ENCODE results near the gene CTRL.
"Not testable (repeated sequence)": the region's sequence is repeated elsewhere in the genome, so short reads cannot be mapped to it uniquely, and the experiment has no call there.

Gene CTRL

GRCh38 chr16:67923414-67924116 is 8.1 kb downstream of the CTRL start:
- DNase-seq: no peak

GRCh38 chr16:67922740-67923139 is 8.9 kb downstream of the CTRL start:
- no peak for DNase-seq

GRCh38 chr16:67922221-67922620 is 9.4 kb downstream of the CTRL start:
- no peak for DNase-seq

GRCh38 chr16:67919622-67920221 is 11.9 kb downstream of the CTRL start:
- DNase-seq: no peak

- no peak for DNase-seq
Measured at GRCh38 chr16:67917852-67918236, 13.8 kb downstream of the CTRL start.

- DNase-seq: no peak
Measured at GRCh38 chr16:67917140-67917851, 14.4 kb downstream of the CTRL start.

GRCh38 chr16:67915831-67916723 is 15.6 kb downstream of the CTRL start:
- no peak for DNase-seq

- DNase-seq: not testable (repeated sequence)
Measured at GRCh38 chr16:67915496-67915769, 16.2 kb downstream of the CTRL start.

GRCh38 chr16:67914758-67915495 is 16.7 kb downstream of the CTRL start:
- no peak for DNase-seq

GRCh38 chr16:67910158-67910557 is 21.5 kb downstream of the CTRL start:
- DNase-seq: no peak

- DNase-seq: no peak
Measured at GRCh38 chr16:67909056-67909742, 22.5 kb downstream of the CTRL start.

GRCh38 chr16:67907397-67908180 is 24.1 kb downstream of the CTRL start:
- no peak for DNase-seq

- DNase-seq: no peak
Measured at GRCh38 chr16:67902831-67903230, 28.8 kb downstream of the CTRL start.

GRCh38 chr16:67901734-67902133 is 29.9 kb downstream of the CTRL start:
- DNase-seq: no peak

GRCh38 chr16:67897231-67897630 is 34.4 kb downstream of the CTRL start:
- no peak for DNase-seq

- no peak for DNase-seq
Measured at GRCh38 chr16:67893743-67894399, 37.8 kb downstream of the CTRL start.

- peak; percentile 81 to 94 (median 86) for DNase-seq
Measured at GRCh38 chr16:67892899-67893742, 38.5 kb downstream of the CTRL start, which contains the start of gene PSKH1. Gene PSKH1 (plus strand): TSS chr16:67893254. CDS start chr16:67908750, 15,496 bp downstream.

- no peak for DNase-seq
Measured at GRCh38 chr16:67892375-67892774, 39.3 kb downstream of the CTRL start.

GRCh38 chr16:67888331-67888730 is 43.3 kb downstream of the CTRL start:
- DNase-seq: no peak

GRCh38 chr16:67886387-67886786 is 45.3 kb downstream of the CTRL start:
- no peak for DNase-seq
